A673 (cell line): Measurements from ENCODE around the gene TPM2. TPM values are rescaled to one million over a fixed set of nuclear protein-coding genes. Genes with fewer than 3 reads are reported as not detected.

ENCODE experiments used
- BruUV-seq: library from RNA; stranded (reverse); fragments of 400-500 nt; replicated peaks from 2 replicates; lab custom pipeline; 2021; lab: Mats Ljungman, UMichigan
- CTCF ChIA-PET: fragments of 300-600 bp; sonication (Branson Sonifier 250); formaldehyde crosslinking; loops from one replicate; lab custom pipeline; 2022; ENCODE audit warnings: antibody characterized with exemption; lab: Charles Lee
- POLR2A ChIA-PET: fragments of 300-600 bp; sonication (Branson Sonifier 250); formaldehyde crosslinking; loops from one replicate; lab custom pipeline; 2022; ENCODE audit warnings: antibody characterized with exemption; ENCODE audit not compliant: low non-redundant PET; lab: Charles Lee
- DNase-seq: peaks from one replicate; pipeline ENCODE4 v3.0.0-alpha.2; 2015; ENCODE audit warnings: low spot score
- H3K27ac ChIP-seq: fragments of 200-600 bp; sonication (generic); 2 replicates; pipeline ENCODE4 v1.5.1; 2016; ENCODE audit warnings: mixed run types, low read depth, mild to moderate bottlenecking, mixed read lengths, antibody characterized with exemption, low read length; ENCODE audit not compliant: poor library complexity, severe bottlenecking
- H3K27me3 ChIP-seq: fragments of 200-600 bp; sonication (generic); replicated peaks from 2 replicates; pipeline ENCODE4 v1.6.1; 2017; ENCODE audit warnings: mixed run types, low read depth, mild to moderate bottlenecking, mixed read lengths, antibody characterized with exemption, low read length; ENCODE audit not compliant: insufficient read depth, poor library complexity
- H3K36me3 ChIP-seq: fragments of 200-600 bp; sonication (generic); 2 replicates; pipeline ENCODE4 v1.6.1; 2016; ENCODE audit warnings: mixed run types, mild to moderate bottlenecking, mixed read lengths, antibody characterized with exemption, low read length; ENCODE audit not compliant: insufficient read depth, poor library complexity, severe bottlenecking
- H3K4me1 ChIP-seq: fragments of 200-600 bp; sonication (generic); 2 replicates; pipeline ENCODE4 v1.6.1; 2017; ENCODE audit warnings: mixed run types, mild to moderate bottlenecking, mixed read lengths, antibody characterized with exemption, low read length; ENCODE audit not compliant: insufficient read depth, poor library complexity, severe bottlenecking
- H3K4me3 ChIP-seq: fragments of 200-600 bp; sonication (generic); 2 replicates; pipeline ENCODE4 v1.5.1; 2016; ENCODE audit warnings: low read depth, mixed run types, mild to moderate bottlenecking, mixed read lengths, low read length; ENCODE audit not compliant: poor library complexity, severe bottlenecking
- H3K9me3 ChIP-seq: fragments of 200-600 bp; sonication (generic); 2 replicates; pipeline ENCODE4 v1.6.1; 2016; ENCODE audit warnings: mixed run types, low read depth, mild to moderate bottlenecking, mixed read lengths, antibody characterized with exemption, low read length; ENCODE audit not compliant: poor library complexity, severe bottlenecking
- CTCF ChIP-seq: fragments of 300-800, 200-600 bp; sonication (generic); conservative IDR thresholded peaks from 2 replicates; pipeline ENCODE4 v1.5.1; 2017; ENCODE audit warnings: low read depth, mild to moderate bottlenecking, antibody characterized with exemption, low read length, moderate library complexity, mixed read lengths
- EZH2 ChIP-seq: fragments of 200-600 bp; sonication (generic); IDR thresholded peaks from 2 replicates; pipeline ENCODE4 v1.6.1; 2017; ENCODE audit warnings: borderline replicate concordance, low read depth, mild to moderate bottlenecking, mixed read lengths, antibody characterized with exemption, low read length; ENCODE audit not compliant: poor library complexity, severe bottlenecking
- intact Hi-C: fragments of 100-400 bp; cut with micrococcal nuclease; formaldehyde crosslinking; loops from one replicate; pipeline ENCODE4 v1.10.0; 2022; ENCODE audit not compliant: unreplicated experiment
- total RNA-seq: library from RNA; stranded (reverse); gene quantifications from 2 replicates; pipeline ENCODE4 v1.2.3, GENCODE V29; 2021

The TPM2 gene
- total RNA-seq, 1 experiment from 2014 or later, result 44.3 TPM

GRCh38 chr9:35658137-35658967 is 31.4 kb downstream of the TPM2 start, which contains the start of gene CCDC107:
Gene CCDC107 (plus strand): TSS chr9:35658292. CDS start chr9:35658380, 88 bp downstream.
- no peaks in the 10 kb centered on the region for H3K9me3 ChIP-seq
- H3K4me1 ChIP-seq, result peaks cover 15% of the 10 kb centered on the region
- H3K4me3 ChIP-seq, result peak within 1 kb of the TSS; percentile 74
- no peaks in the 10 kb centered on the region for H3K27me3 ChIP-seq
- peak within 1 kb of the TSS; percentile 97 for H3K27ac ChIP-seq
- intact Hi-C loops, result loop anchor here (1.0 to 5.0 kb wide), 4 partner anchors 12 to 541 kb away; partner anchors contain the start of genes ATOSB, CREB3, SPAG8 and TLN1
- H3K36me3 ChIP-seq, result peaks cover 32% of the 10 kb centered on the region
- ChIA-PET CTCF (interaction anchor here (0.6 to 1.1 kb wide), 2 partner anchors 38 to 344 kb away, joined by 5 to 8 read pairs; no protein-coding TSS in a partner anchor), POLR2A (interaction anchor here (0.5 to 0.6 kb wide), 2 partner anchors 12 to 26 kb away, joined by 4 to 5 read pairs; no protein-coding TSS in a partner anchor)
- TSS peak; percentile 69 for BruUV-seq
- peak; percentile 86 for DNase-seq
- TF ChIP-seq EZH2 (no peak), CTCF (peak; percentile 73)

- ChIA-PET POLR2A (interaction anchor here (0.6 kb wide), 1 partner anchor 11 kb away, joined by 5 read pairs; no protein-coding TSS in a partner anchor), CTCF (interaction anchor here (0.6 to 1.1 kb wide), 2 partner anchors 39 to 344 kb away, joined by 5 to 8 read pairs; no protein-coding TSS in a partner anchor)
- peak within 1 kb of the TSS; percentile 97 for H3K27ac ChIP-seq
- H3K9me3 ChIP-seq, result no peaks in the 10 kb centered on the region
- peaks cover 11% of the 10 kb centered on the region for H3K4me1 ChIP-seq
- TF ChIP-seq EZH2 (no peak), CTCF (peak; percentile 30; the same call in 1 of the 2 replicates)
- intact Hi-C loops, result loop anchor here (1.0 to 5.0 kb wide), 4 partner anchors 11 to 540 kb away; partner anchors contain the start of genes ATOSB, CREB3, SPAG8 and TLN1
- no TSS peak for BruUV-seq
- peak within 1 kb of the TSS; percentile 74 for H3K4me3 ChIP-seq
- DNase-seq, result peak; percentile 100
- H3K36me3 ChIP-seq, result peaks cover 27% of the 10 kb centered on the region
- H3K27me3 ChIP-seq, result no peaks in the 10 kb centered on the region
Observed at GRCh38 chr9:35657546-35658136, 32.1 kb downstream of the TPM2 start, which contains the start of gene RMRP. Gene RMRP (minus strand): TSS chr9:35658019.

GRCh38 chr9:35656831-35657545 is 32.7 kb downstream of the TPM2 start:
- no peaks in the 10 kb centered on the region for H3K9me3 ChIP-seq
- no peaks in the 10 kb centered on the region for H3K27me3 ChIP-seq
- POLR2A ChIA-PET, result no interaction called here
- H3K36me3 ChIP-seq, result peaks cover 21% of the 10 kb centered on the region
- H3K27ac ChIP-seq, result peak overlapping the region; percentile 97
- DNase-seq, result peak; percentile 46
- no peak for TF ChIP-seq EZH2
- no peak for TF ChIP-seq CTCF
- H3K4me1 ChIP-seq, result peaks cover 11% of the 10 kb centered on the region
- H3K4me3 ChIP-seq, result peak overlapping the region; percentile 74
- intact Hi-C loops, result loop anchor here (5.0 kb wide), 3 partner anchors 75 to 540 kb away; partner anchors contain the start of genes ATOSB, CREB3, SPAG8 and TLN1
- CTCF ChIA-PET, result interaction anchor here (0.7 to 1.1 kb wide), 2 partner anchors 40 to 180 kb away, joined by 3 to 8 read pairs; no protein-coding TSS in a partner anchor
- no TSS peak for BruUV-seq
